SIG-M5 (cell line): ENCODE data around the gene RARRES2.

ENCODE experiments used
- DNase-seq: peaks from one replicate; lab custom pipeline; 2025; lab: John Stamatoyannopoulos, UW

Gene RARRES2

GRCh38 chr7:150361807-150362621, 20.6 kb upstream of the RARRES2 start:
- no peak for DNase-seq

- no peak for DNase-seq
Measured at GRCh38 chr7:150361402-150361801, 20.0 kb upstream of the RARRES2 start.

- no peak for DNase-seq
Measured at GRCh38 chr7:150360363-150361058, 19.1 kb upstream of the RARRES2 start.

- DNase-seq = no peak
Measured at GRCh38 chr7:150359622-150360362, 18.4 kb upstream of the RARRES2 start.

GRCh38 chr7:150358988-150359621, 17.7 kb upstream of the RARRES2 start:
- no peak for DNase-seq

GRCh38 chr7:150358433-150358832, 17.0 kb upstream of the RARRES2 start:
- DNase-seq = no peak

GRCh38 chr7:150357771-150358427, 16.5 kb upstream of the RARRES2 start:
- DNase-seq = no peak

GRCh38 chr7:150357270-150357669, 15.8 kb upstream of the RARRES2 start:
- DNase-seq = no peak

GRCh38 chr7:150356265-150356897, 15.0 kb upstream of the RARRES2 start:
- DNase-seq = no peak

- no peak for DNase-seq
Measured at GRCh38 chr7:150355666-150356059, 14.2 kb upstream of the RARRES2 start.

- no peak for DNase-seq
Measured at GRCh38 chr7:150351587-150352194, 10.3 kb upstream of the RARRES2 start.

- no peak for DNase-seq
Measured at GRCh38 chr7:150346922-150347321, 5.5 kb upstream of the RARRES2 start.

- no peak for DNase-seq
Measured at GRCh38 chr7:150345012-150345411, 3.6 kb upstream of the RARRES2 start.

GRCh38 chr7:150344299-150344698, 2.9 kb upstream of the RARRES2 start:
- DNase-seq = no peak

- no peak for DNase-seq
Measured at GRCh38 chr7:150343225-150343624, 1.8 kb upstream of the RARRES2 start.

GRCh38 chr7:150342121-150342408, 636 bp upstream of the RARRES2 start:
- no peak for DNase-seq

GRCh38 chr7:150340875-150341262, 560 bp downstream of the RARRES2 start:
- no peak for DNase-seq

GRCh38 chr7:150340024-150340749, 1.2 kb downstream of the RARRES2 start:
- DNase-seq = no peak

GRCh38 chr7:150339409-150339809, 2.0 kb downstream of the RARRES2 start:
- no peak for DNase-seq

GRCh38 chr7:150338166-150338829, 3.1 kb downstream of the RARRES2 start:
- DNase-seq = no peak
